Smooth muscle cell (in vitro differentiated cells): ENCODE results near the gene INO80E. TPM values are rescaled to one million over a fixed set of nuclear protein-coding genes. Genes with fewer than 3 reads are reported as not detected.

Experiments used
- DNase-seq: peaks from one replicate; lab custom pipeline; 2025; ENCODE audit not compliant: unreplicated experiment; lab: John Stamatoyannopoulos, UW
- H2AFZ ChIP-seq: fragments of 200-600 bp; sonication (generic); 2 replicates; pipeline ENCODE4 v1.6.0; 2016; ENCODE audit warnings: antibody characterized with exemption, low read depth, mild to moderate bottlenecking
- H3F3A ChIP-seq: fragments of 200-600 bp; sonication (generic); 2 replicates; pipeline ENCODE4 v1.6.0; 2017; ENCODE audit warnings: antibody characterized with exemption, low read depth
- H3K27ac ChIP-seq: fragments of 200-600 bp; sonication (generic); 2 replicates; pipeline ENCODE4 v1.5.1; 2016; ENCODE audit warnings: low read depth, mild to moderate bottlenecking
- H3K27me3 ChIP-seq: fragments of 200-600 bp; sonication (generic); 2 replicates; pipeline ENCODE4 v1.6.1; 2016; ENCODE audit warnings: low read depth, mild to moderate bottlenecking
- H3K36me3 ChIP-seq: fragments of 200-600 bp; sonication (generic); 2 replicates; pipeline ENCODE4 v1.5.1; 2016; ENCODE audit warnings: low read depth
- H3K4me1 ChIP-seq: fragments of 200-600 bp; sonication (generic); 2 replicates; pipeline ENCODE4 v1.5.1; 2016; ENCODE audit warnings: low read depth
- H3K4me2 ChIP-seq: fragments of 200-600 bp; sonication (generic); 2 replicates; pipeline ENCODE4 v1.6.0; 2016; ENCODE audit warnings: mild to moderate bottlenecking
- H3K4me3 ChIP-seq: fragments of 200-600 bp; sonication (generic); 2 replicates; pipeline ENCODE4 v1.5.1; 2016; ENCODE audit warnings: mild to moderate bottlenecking
- H3K79me2 ChIP-seq: fragments of 200-600 bp; sonication (generic); 2 replicates; pipeline ENCODE4 v1.6.0; 2016; ENCODE audit warnings: low read depth, mild to moderate bottlenecking
- H3K9ac ChIP-seq: fragments of 200-600 bp; sonication (generic); 2 replicates; pipeline ENCODE4 v1.6.0; 2016; ENCODE audit warnings: low read depth
- H3K9me3 ChIP-seq: fragments of 200-600 bp; sonication (generic); replicated peaks from 2 replicates; pipeline ENCODE4 v1.5.1; 2016; ENCODE audit warnings: low read depth
- H4K20me1 ChIP-seq: fragments of 200-600 bp; sonication (generic); 2 replicates; pipeline ENCODE4 v1.6.0; 2016; ENCODE audit warnings: low read depth
- CTCF ChIP-seq: fragments of 200-600 bp; sonication (generic); IDR thresholded peaks from 2 replicates; pipeline ENCODE4 v1.5.1; 2017; ENCODE audit warnings: borderline replicate concordance, mild to moderate bottlenecking, antibody characterized with exemption; ENCODE audit not compliant: insufficient read depth, poor library complexity, severe bottlenecking
- WGBS: methylation state at CpG from one replicate; pipeline ENCODE4 v1.1.7; 2016; ENCODE audit warnings: low lambda C conversion rate; 5-methylcytosine and 5-hydroxymethylcytosine counted together
- polyA plus RNA-seq: library from polyadenylated mRNA; unstranded; fragments of >200 nt; fragmentation: Nextera tagmentation; extraction: Ambion mirVana; gene quantifications from 2 replicates; pipeline ENCODE4 v1.2.1, GENCODE V29; 2016
- total RNA-seq: library from RNA; depleted of rRNA; stranded (reverse); fragments of >200 nt; gene quantifications from 2 replicates; pipeline ENCODE4 v1.2.3, GENCODE V29; 2014

Gene INO80E
- total and polyA plus RNA-seq, 2 experiments from 2014 or later: 17.7 to 181 TPM

- peak overlapping the region; percentile 94 for H3K4me3 ChIP-seq
- H3K4me2 ChIP-seq: peak overlapping the region; percentile 92
- H2AFZ ChIP-seq: peak overlapping the region; percentile 98
- no peaks in the 10 kb centered on the region for H3K27me3 ChIP-seq
- WGBS: 22% methylated on average over 24 of the region's 24 CpGs
- no peak for DNase-seq
- no peaks in the 10 kb centered on the region for H4K20me1 ChIP-seq
- H3K79me2 ChIP-seq: peaks cover 10% of the 10 kb centered on the region
- no peaks in the 10 kb centered on the region for H3K9me3 ChIP-seq
- H3K4me1 ChIP-seq: peaks cover 11% of the 10 kb centered on the region
- H3K27ac ChIP-seq: peak overlapping the region; percentile 95
- peaks cover 4% of the 10 kb centered on the region for H3F3A ChIP-seq
- no peak for TF ChIP-seq CTCF
- no peaks in the 10 kb centered on the region for H3K36me3 ChIP-seq
- H3K9ac ChIP-seq: peak overlapping the region; percentile 36
These were observed 1.3 kb upstream of the INO80E start for GRCh38 chr16:29994600-29995323.

- peak within 1 kb of the TSS; percentile 94 for H3K9ac ChIP-seq
- no peaks in the 10 kb centered on the region for H3K9me3 ChIP-seq
- peak within 1 kb of the TSS; percentile 95 for H3K27ac ChIP-seq
- DNase-seq: peak; percentile 78
- H2AFZ ChIP-seq: peak within 1 kb of the TSS; percentile 98
- no peaks in the 10 kb centered on the region for H4K20me1 ChIP-seq
- peak within 1 kb of the TSS; percentile 94 for H3K4me3 ChIP-seq
- peaks cover 11% of the 10 kb centered on the region for H3K4me1 ChIP-seq
- 1% methylated on average over 53 of the region's 53 CpGs for WGBS
- peaks cover 10% of the 10 kb centered on the region for H3K79me2 ChIP-seq
- peaks cover under 1% of the 10 kb centered on the region for H3F3A ChIP-seq
- no peaks in the 10 kb centered on the region for H3K36me3 ChIP-seq
- H3K27me3 ChIP-seq: no peaks in the 10 kb centered on the region
- peak within 1 kb of the TSS; percentile 92 for H3K4me2 ChIP-seq
- TF ChIP-seq CTCF: no peak
These were observed 624 bp upstream of the INO80E start, which contains the start of gene HIRIP3 for GRCh38 chr16:29995324-29995910. HIRIP3 (minus strand) TSS chr16:29995617; CDS start chr16:29995605, 12 bp downstream.

GRCh38 chr16:29996766-29997250 lies 767 bp downstream of the INO80E start:
- no peak for DNase-seq
- H3K79me2 ChIP-seq: peaks cover 10% of the 10 kb centered on the region
- H3K27me3 ChIP-seq: no peaks in the 10 kb centered on the region
- H3F3A ChIP-seq: no peaks in the 10 kb centered on the region
- peak overlapping the region; percentile 98 for H2AFZ ChIP-seq
- no peak overlapping the region for H3K27ac ChIP-seq
- peak overlapping the region; percentile 94 for H3K4me3 ChIP-seq
- H3K9ac ChIP-seq: peak overlapping the region; percentile 81
- no peaks in the 10 kb centered on the region for H4K20me1 ChIP-seq
- H3K36me3 ChIP-seq: no peaks in the 10 kb centered on the region
- peak overlapping the region; percentile 92 for H3K4me2 ChIP-seq
- H3K9me3 ChIP-seq: no peaks in the 10 kb centered on the region
- peaks cover 11% of the 10 kb centered on the region for H3K4me1 ChIP-seq
- TF ChIP-seq CTCF: no peak
- WGBS: 34% methylated on average over 9 of the region's 9 CpGs
